Activated gamma-delta T cell (primary cell): Measurements from ENCODE around the gene ARFGEF3.
"Not testable (repeated sequence)": the region's sequence is repeated elsewhere in the genome, so short reads cannot be mapped to it uniquely, and the experiment has no call there.

Source experiments
- DNase-seq: peaks from one replicate; lab custom pipeline; 2025; lab: John Stamatoyannopoulos, UW

The ARFGEF3 gene

GRCh38 chr6:138271451-138271850 is 109.7 kb downstream of the ARFGEF3 start:
- no peak for DNase-seq

- DNase-seq = no peak
Observed at GRCh38 chr6:138272533-138273315, 111.0 kb downstream of the ARFGEF3 start.

- DNase-seq = no peak
Observed at GRCh38 chr6:138275976-138276375, 114.2 kb downstream of the ARFGEF3 start.

- no peak for DNase-seq
Observed at GRCh38 chr6:138277835-138278234, 116.1 kb downstream of the ARFGEF3 start.

GRCh38 chr6:138278326-138278725 is 116.6 kb downstream of the ARFGEF3 start:
- DNase-seq = no peak

- DNase-seq = no peak
Observed at GRCh38 chr6:138285800-138286199, 124.1 kb downstream of the ARFGEF3 start.

- no peak for DNase-seq
Observed at GRCh38 chr6:138286698-138287097, 125.0 kb downstream of the ARFGEF3 start.

- no peak for DNase-seq
Observed at GRCh38 chr6:138287144-138287955, 125.6 kb downstream of the ARFGEF3 start.

GRCh38 chr6:138288428-138289085 is 126.8 kb downstream of the ARFGEF3 start:
- DNase-seq = not testable (repeated sequence)

GRCh38 chr6:138289739-138290138 is 128.0 kb downstream of the ARFGEF3 start:
- no peak for DNase-seq

GRCh38 chr6:138290423-138290962 is 128.8 kb downstream of the ARFGEF3 start:
- no peak for DNase-seq

GRCh38 chr6:138291036-138291848 is 129.5 kb downstream of the ARFGEF3 start:
- DNase-seq = no peak

GRCh38 chr6:138291849-138292181 is 130.1 kb downstream of the ARFGEF3 start:
- DNase-seq = no peak

- DNase-seq = no peak
Observed at GRCh38 chr6:138292482-138292881, 130.7 kb downstream of the ARFGEF3 start.

- no peak for DNase-seq
Observed at GRCh38 chr6:138293428-138294395, 132.0 kb downstream of the ARFGEF3 start.

- DNase-seq = no peak
Observed at GRCh38 chr6:138296381-138296780, 134.6 kb downstream of the ARFGEF3 start.

GRCh38 chr6:138296786-138297185 is 135.0 kb downstream of the ARFGEF3 start:
- DNase-seq = no peak

GRCh38 chr6:138297761-138298298 is 136.1 kb downstream of the ARFGEF3 start:
- DNase-seq = no peak

GRCh38 chr6:138300469-138300868 is 138.7 kb downstream of the ARFGEF3 start:
- no peak for DNase-seq

GRCh38 chr6:138302554-138302953 is 140.8 kb downstream of the ARFGEF3 start:
- no peak for DNase-seq
